NCI-H187 (cell line): Measurements from ENCODE around the gene ELOVL2.

ENCODE experiments used
- DNase-seq, 2 experiments: peaks; one replicate each; lab custom pipeline; 2025; lab: John Stamatoyannopoulos, UW

ELOVL2 gene

GRCh38 chr6:11056871-11057270 is 12.8 kb upstream of the ELOVL2 start:
- no peak for DNase-seq

- DNase-seq = no peak
Measured at GRCh38 chr6:11055127-11055627, 11.1 kb upstream of the ELOVL2 start.

GRCh38 chr6:11054722-11055121 is 10.6 kb upstream of the ELOVL2 start:
- DNase-seq = no peak

GRCh38 chr6:11053307-11053706 is 9.2 kb upstream of the ELOVL2 start:
- DNase-seq = no peak

GRCh38 chr6:11050731-11051130 is 6.6 kb upstream of the ELOVL2 start:
- no peak for DNase-seq

GRCh38 chr6:11044712-11045167 is 635 bp upstream of the ELOVL2 start:
- no peak for DNase-seq

GRCh38 chr6:11043378-11043960 is 636 bp downstream of the ELOVL2 start:
- no peak for DNase-seq

GRCh38 chr6:11042750-11043377 is 1.2 kb downstream of the ELOVL2 start:
- peak in 1 of 2 experiments; percentile 39 for DNase-seq

- DNase-seq = no peak
Measured at GRCh38 chr6:11042025-11042749, 1.9 kb downstream of the ELOVL2 start.

- no peak for DNase-seq
Measured at GRCh38 chr6:11040134-11040533, 4.0 kb downstream of the ELOVL2 start.

- DNase-seq = no peak
Measured at GRCh38 chr6:11039040-11039439, 5.1 kb downstream of the ELOVL2 start.

- DNase-seq = no peak
Measured at GRCh38 chr6:11036977-11037430, 7.1 kb downstream of the ELOVL2 start.

- no peak for DNase-seq
Measured at GRCh38 chr6:11036351-11036740, 7.8 kb downstream of the ELOVL2 start.

- no peak for DNase-seq
Measured at GRCh38 chr6:11035616-11036350, 8.3 kb downstream of the ELOVL2 start.

- no peak for DNase-seq
Measured at GRCh38 chr6:11033825-11034224, 10.3 kb downstream of the ELOVL2 start.

GRCh38 chr6:11030904-11031303 is 13.2 kb downstream of the ELOVL2 start:
- no peak for DNase-seq

GRCh38 chr6:11028959-11029358 is 15.1 kb downstream of the ELOVL2 start:
- DNase-seq = no peak

GRCh38 chr6:11027565-11028110 is 16.5 kb downstream of the ELOVL2 start:
- no peak for DNase-seq

GRCh38 chr6:11025921-11026635 is 18.0 kb downstream of the ELOVL2 start:
- no peak for DNase-seq

- no peak for DNase-seq
Measured at GRCh38 chr6:11025130-11025529, 19.0 kb downstream of the ELOVL2 start.

- no peak for DNase-seq
Measured at GRCh38 chr6:11023032-11023431, 21.1 kb downstream of the ELOVL2 start.
